ENCODE results near the gene ALDH1A1.

Gene ALDH1A1

DNA sequence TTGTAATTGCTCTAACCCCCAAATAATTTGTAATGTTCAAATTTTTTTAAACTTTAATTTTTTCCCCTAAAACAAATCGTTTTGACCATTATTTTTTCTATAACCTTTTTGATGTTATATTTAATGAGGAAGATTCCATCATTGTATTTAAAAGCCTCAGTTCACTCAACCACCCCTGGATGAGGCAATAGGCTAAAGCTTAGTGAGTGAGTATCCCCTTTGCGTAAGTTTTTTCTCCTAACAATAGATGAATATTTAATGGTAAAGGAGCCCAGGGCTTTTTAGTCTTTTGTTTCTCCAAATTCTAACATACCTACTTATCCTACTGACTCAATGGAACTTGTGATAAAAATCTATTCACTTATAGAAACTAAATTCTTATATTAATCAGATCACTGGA lies 38.1 kb downstream of the ALDH1A1 start:
- DNase-seq (ENCODE audit: extremely low read depth, low read depth) = no peak
- H3K4me3 ChIP-seq (replicated peaks; ENCODE audit: low read depth, low read length) = no peak overlapping the region

DNA sequence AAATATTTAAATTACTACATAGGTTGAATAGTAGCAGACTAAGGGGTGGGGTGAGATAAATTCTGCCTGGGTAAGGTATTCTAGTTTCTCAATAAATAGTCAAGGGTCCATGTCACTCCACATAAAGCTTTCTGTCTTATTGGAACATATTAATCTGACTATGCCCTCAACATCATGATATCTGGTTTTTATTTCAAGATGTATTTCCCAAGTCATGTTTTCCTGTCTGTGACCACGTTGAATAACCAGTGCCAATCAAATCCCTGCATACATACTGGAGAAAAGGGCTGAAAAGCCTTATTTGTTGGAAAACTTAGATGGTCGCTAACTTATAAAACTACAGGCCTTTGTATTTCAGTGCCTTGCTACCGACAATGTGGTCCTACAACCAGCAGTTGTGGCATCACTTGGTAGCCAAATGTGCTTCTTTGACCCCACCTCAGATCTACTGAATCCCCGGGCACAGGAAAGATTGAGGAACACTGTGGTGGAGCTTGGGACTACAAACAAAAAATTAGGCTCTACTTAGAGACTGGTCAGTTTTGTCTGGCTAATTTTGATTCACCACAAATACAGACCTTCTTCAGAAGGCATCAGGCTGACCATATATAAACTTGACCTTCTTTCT lies 39.4 kb downstream of the ALDH1A1 start:
- TF ChIP-seq, protein P1, sequence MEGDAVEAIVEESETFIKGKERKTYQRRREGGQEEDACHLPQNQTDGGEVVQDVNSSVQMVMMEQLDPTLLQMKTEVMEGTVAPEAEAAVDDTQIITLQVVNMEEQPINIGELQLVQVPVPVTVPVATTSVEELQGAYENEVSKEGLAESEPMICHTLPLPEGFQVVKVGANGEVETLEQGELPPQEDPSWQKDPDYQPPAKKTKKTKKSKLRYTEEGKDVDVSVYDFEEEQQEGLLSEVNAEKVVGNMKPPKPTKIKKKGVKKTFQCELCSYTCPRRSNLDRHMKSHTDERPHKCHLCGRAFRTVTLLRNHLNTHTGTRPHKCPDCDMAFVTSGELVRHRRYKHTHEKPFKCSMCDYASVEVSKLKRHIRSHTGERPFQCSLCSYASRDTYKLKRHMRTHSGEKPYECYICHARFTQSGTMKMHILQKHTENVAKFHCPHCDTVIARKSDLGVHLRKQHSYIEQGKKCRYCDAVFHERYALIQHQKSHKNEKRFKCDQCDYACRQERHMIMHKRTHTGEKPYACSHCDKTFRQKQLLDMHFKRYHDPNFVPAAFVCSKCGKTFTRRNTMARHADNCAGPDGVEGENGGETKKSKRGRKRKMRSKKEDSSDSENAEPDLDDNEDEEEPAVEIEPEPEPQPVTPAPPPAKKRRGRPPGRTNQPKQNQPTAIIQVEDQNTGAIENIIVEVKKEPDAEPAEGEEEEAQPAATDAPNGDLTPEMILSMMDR (IDR thresholded peaks at IDR 0.05; ENCODE audit: low read depth, low read length, missing control alignments) = no peak

More for the DNA sequence above, 38.1 kb downstream of the ALDH1A1 start:
- TF ChIP-seq, protein P1 (IDR thresholded peaks at IDR 0.05; ENCODE audit: low read depth, low read length, missing control alignments) = no peak

GRCh38 chr9:72912476-72913381 lies 40.1 kb downstream of the ALDH1A1 start:
- TF ChIP-seq, protein P1 (IDR thresholded peaks at IDR 0.05; ENCODE audit: low read depth, low read length, missing control alignments) = no peak
- no peak for DNase-seq (ENCODE audit: extremely low read depth, low read depth)
- H3K4me3 ChIP-seq (replicated peaks; ENCODE audit: low read depth, low read length) = no peak overlapping the region

More for the DNA sequence above, 39.4 kb downstream of the ALDH1A1 start:
- no peak for DNase-seq (ENCODE audit: extremely low read depth, low read depth)
- H3K4me3 ChIP-seq (replicated peaks; ENCODE audit: low read depth, low read length) = no peak overlapping the region

DNA sequence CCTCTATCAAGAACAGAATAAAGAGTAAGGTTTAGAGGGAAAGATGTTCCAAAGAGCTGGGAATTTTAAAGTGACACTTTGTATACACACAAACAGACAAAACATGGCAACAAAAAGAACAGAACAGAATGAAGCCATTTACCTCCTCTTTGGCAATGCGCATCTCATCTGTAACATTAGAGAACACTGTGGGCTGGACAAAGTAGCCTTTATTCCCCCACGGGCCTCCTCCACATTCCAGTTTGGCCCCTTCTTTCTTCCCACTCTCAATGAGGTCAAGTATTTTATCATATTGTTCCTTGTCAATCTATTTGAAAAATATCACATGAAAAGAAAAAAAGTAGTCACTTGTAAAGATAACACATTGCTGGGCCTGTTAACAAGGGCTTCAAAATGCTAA lies 41.0 kb downstream of the ALDH1A1 start:
- TF ChIP-seq, protein P1 (IDR thresholded peaks at IDR 0.05; ENCODE audit: low read depth, low read length, missing control alignments) = no peak
- no peak for DNase-seq (ENCODE audit: extremely low read depth, low read depth)
- no peak overlapping the region for H3K4me3 ChIP-seq (replicated peaks; ENCODE audit: low read depth, low read length)

- TF ChIP-seq, protein P1 (IDR thresholded peaks at IDR 0.05; ENCODE audit: low read depth, low read length, missing control alignments) = no peak
- DNase-seq (ENCODE audit: extremely low read depth, low read depth) = no peak
- H3K4me3 ChIP-seq (replicated peaks; ENCODE audit: low read depth, low read length) = no peak overlapping the region
Observed at GRCh38 chr9:72911247-72911775, 41.5 kb downstream of the ALDH1A1 start.

DNA sequence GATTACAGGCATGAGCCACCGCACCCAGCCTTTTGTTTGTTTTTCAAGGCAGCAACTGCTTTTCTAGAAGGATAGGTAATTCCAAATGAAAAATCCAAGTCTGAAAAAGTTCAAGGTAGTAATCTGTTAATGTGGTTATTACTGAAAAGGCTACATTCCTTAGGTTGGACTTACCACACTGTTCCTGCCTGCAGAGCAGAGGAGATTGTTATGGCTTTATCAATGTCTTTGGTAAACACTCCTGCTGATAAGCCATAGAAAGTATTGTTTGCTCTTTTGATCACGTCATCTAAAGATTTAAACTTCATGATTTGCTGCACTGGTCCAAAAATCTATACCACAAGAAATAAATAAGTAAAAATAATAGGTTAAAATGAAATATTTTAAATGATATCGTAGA lies 43.4 kb downstream of the ALDH1A1 start:
- no peak overlapping the region for H3K4me3 ChIP-seq (replicated peaks; ENCODE audit: low read depth, low read length)
- TF ChIP-seq, protein P1 (IDR thresholded peaks at IDR 0.05; ENCODE audit: low read depth, low read length, missing control alignments) = no peak

More for the DNA sequence above, 43.4 kb downstream of the ALDH1A1 start:
- no peak for DNase-seq (ENCODE audit: extremely low read depth, low read depth)
